Measurements from ENCODE around the gene NDRG4. TPM values are rescaled to one million over a fixed set of nuclear protein-coding genes. Genes with fewer than 3 reads are reported as not detected.

Gene NDRG4
- total and polyA plus RNA-seq, 2 experiments from 2014 or later = 16.3 to 32.1 TPM

DNA sequence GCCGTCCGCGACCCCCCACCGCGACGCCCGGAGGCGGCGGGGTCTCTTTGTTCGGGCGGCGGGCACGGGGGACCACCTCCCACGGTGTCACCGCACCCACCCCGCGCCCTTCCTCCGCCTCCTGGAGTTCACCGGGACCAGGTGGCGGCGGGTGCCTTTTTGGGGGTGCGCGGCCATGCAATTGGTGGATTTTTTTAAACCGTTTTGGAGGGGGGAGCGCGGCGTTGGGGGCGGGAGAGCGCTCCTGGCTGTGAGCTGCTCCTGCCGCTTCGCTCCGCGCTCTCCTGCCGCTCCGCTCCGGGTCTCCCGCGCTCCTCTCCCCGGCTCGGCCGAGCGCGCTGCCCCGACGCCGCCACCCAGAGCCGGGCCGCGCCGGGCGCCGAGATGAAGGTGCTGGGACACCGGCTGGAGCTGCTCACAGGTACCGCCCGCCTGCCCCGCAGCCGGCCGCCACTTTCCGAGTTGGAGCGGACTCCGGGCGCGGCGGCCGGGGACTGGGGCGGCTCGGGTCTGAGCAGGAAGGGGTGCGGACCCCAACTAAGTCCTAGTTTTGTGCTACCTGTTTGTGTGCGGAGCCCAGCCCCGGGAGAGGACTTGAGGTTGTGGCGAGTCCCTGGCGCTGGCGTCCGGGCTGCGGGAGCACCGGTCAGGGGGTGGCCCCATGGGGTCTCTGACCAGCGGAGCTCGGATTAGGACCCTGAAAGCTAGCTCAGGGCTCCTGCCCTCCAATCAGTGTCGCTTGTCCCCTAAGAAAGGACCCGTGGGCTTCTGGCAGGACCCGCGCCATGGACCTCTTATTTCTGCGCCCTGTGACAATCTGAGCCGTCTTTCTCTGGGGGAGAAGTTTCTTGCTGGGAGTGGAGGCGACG is 35.7 kb upstream of the NDRG4 start:
- Histone ChIP-seq H3F3A (replicated peaks; ENCODE audit: low read depth) (no peaks in the 10 kb centered on the region; the same call in 1 of the 2 replicates), H3K4me2 (peak overlapping the region; percentile 90), H3K27ac (ENCODE audit: low read depth) (no peak overlapping the region), H3K27me3 (ENCODE audit: insufficient read depth) (peaks cover 63% of the 10 kb centered on the region), H3K4me1 (ENCODE audit: insufficient read depth) (peaks cover 11% of the 10 kb centered on the region; the same call in 1 of the 2 replicates), H4K20me1 (replicated peaks; ENCODE audit: insufficient read depth) (no peaks in the 10 kb centered on the region), H3K9me2 (ENCODE audit: insufficient read depth) (no peaks in the 10 kb centered on the region), H3K79me2 (replicated peaks; ENCODE audit: insufficient read depth) (no peaks in the 10 kb centered on the region), H3K36me3 (ENCODE audit: insufficient read depth) (no peaks in the 10 kb centered on the region), H2AFZ (peak overlapping the region; percentile 92), H3K4me3 (peak overlapping the region; percentile 68)
- H3K4me3 Mint-ChIP-seq = peak overlapping the region; percentile 89
- H3K9me3 Mint-ChIP-seq = no peaks in the 10 kb centered on the region
- H3K27ac Mint-ChIP-seq = no peak overlapping the region
- no peaks in the 10 kb centered on the region for H3K36me3 Mint-ChIP-seq (ENCODE audit: low read depth)
- TF ChIP-seq STAT1 (IDR thresholded peaks at IDR 0.05; ENCODE audit: unreplicated experiment) = no peak
- no peak for TF ChIP-seq ZNF114 (CRISPR knock-in tag; IDR thresholded peaks at IDR 0.05)
- peak; percentile 27 for TF ChIP-seq EZH2 (IDR thresholded peaks at IDR 0.05; ENCODE audit: low read depth, unreplicated experiment)
- TF ChIP-seq JUNB (IDR thresholded peaks at IDR 0.05; ENCODE audit: unreplicated experiment) = no peak
- no peak for TF ChIP-seq CTCF (conservative IDR thresholded peaks at IDR 0.05; ENCODE audit: low read depth in 2 of 2)
- DNase-seq (ENCODE audit: low spot score) (peak; percentile 67), ATAC-seq (peak; percentile 63)
- peaks cover 12% of the 10 kb centered on the region for H3K4me1 Mint-ChIP-seq
- peaks cover 50% of the 10 kb centered on the region for H3K27me3 Mint-ChIP-seq (ENCODE audit: insufficient read depth, low read depth, poor library complexity)

GRCh38 chr16:58464916-58465731 is 34.8 kb upstream of the NDRG4 start:
- ATAC-seq (peak; percentile 63), DNase-seq (ENCODE audit: low spot score) (peak; percentile 80)
- Histone ChIP-seq H3F3A (replicated peaks; ENCODE audit: low read depth) (no peaks in the 10 kb centered on the region; the same call in 1 of the 2 replicates), H3K4me1 (ENCODE audit: insufficient read depth) (peaks cover 11% of the 10 kb centered on the region; the same call in 1 of the 2 replicates), H3K27me3 (ENCODE audit: insufficient read depth) (peaks cover 63% of the 10 kb centered on the region), H4K20me1 (replicated peaks; ENCODE audit: insufficient read depth) (no peaks in the 10 kb centered on the region), H3K79me2 (replicated peaks; ENCODE audit: insufficient read depth) (no peaks in the 10 kb centered on the region), H3K9me2 (ENCODE audit: insufficient read depth) (no peaks in the 10 kb centered on the region), H3K36me3 (ENCODE audit: insufficient read depth) (no peaks in the 10 kb centered on the region), H3K4me2 (peak overlapping the region; percentile 90), H3K4me3 (peak overlapping the region; percentile 68), H3K27ac (ENCODE audit: low read depth) (no peak overlapping the region), H2AFZ (peak overlapping the region; percentile 92)
- no peak overlapping the region for H3K27ac Mint-ChIP-seq
- H3K27me3 Mint-ChIP-seq (ENCODE audit: insufficient read depth, low read depth, poor library complexity) = peaks cover 51% of the 10 kb centered on the region
- peak overlapping the region; percentile 89 for H3K4me3 Mint-ChIP-seq
- H3K9me3 Mint-ChIP-seq = no peaks in the 10 kb centered on the region
- peaks cover 12% of the 10 kb centered on the region for H3K4me1 Mint-ChIP-seq
- H3K36me3 Mint-ChIP-seq (ENCODE audit: low read depth) = no peaks in the 10 kb centered on the region
- TF ChIP-seq ZNF114 (CRISPR knock-in tag; IDR thresholded peaks at IDR 0.05) (no peak), CREB1 (CRISPR knock-in tag; IDR thresholded peaks at IDR 0.05; ENCODE audit: low read depth) (no peak), EZH2phosphoT487 (IDR thresholded peaks at IDR 0.05; ENCODE audit: unreplicated experiment) (no peak), ETS1 (IDR thresholded peaks at IDR 0.05) (no peak), ZNF331 (CRISPR knock-in tag; IDR thresholded peaks at IDR 0.05; ENCODE audit: low read depth) (no peak), NANOG (IDR thresholded peaks at IDR 0.05; ENCODE audit: borderline replicate concordance) (no peak), CTCF (conservative IDR thresholded peaks at IDR 0.05; ENCODE audit: low read depth in 2 of 2) (peak; percentile 49 to 54), POLR2AphosphoS5 (IDR thresholded peaks at IDR 0.05; ENCODE audit: low read depth) (no peak), EZH2 (IDR thresholded peaks at IDR 0.05; ENCODE audit: low read depth, unreplicated experiment) (no peak)
